ENCODE measurements around the gene ZNF664.

- TF ChIP-seq EZH2 (IDR thresholded peaks at IDR 0.05), result no peak
- no peak for TF ChIP-seq ZNF274 (IDR thresholded peaks at IDR 0.05; ENCODE audit: low read depth, low read length)
- TF ChIP-seq CTCF (IDR thresholded peaks at IDR 0.05 in 2 of 3, conservative IDR thresholded peaks at IDR 0.05 in 1 of 3; ENCODE audit: borderline replicate concordance in 1 of 3, insufficient read depth in 1 of 3, low read depth in 2 of 3, low read length in 2 of 3), result no peak
- TF ChIP-seq REST (IDR thresholded peaks at IDR 0.05; ENCODE audit: low read depth), result no peak
- TF ChIP-seq TCF7L2 (IDR thresholded peaks at IDR 0.05; ENCODE audit: borderline replicate concordance, extremely low read depth, insufficient read depth, insufficient read length), result no peak
- no peak for TF ChIP-seq ELF1 (IDR thresholded peaks at IDR 0.05; ENCODE audit: borderline replicate concordance, low read depth)
- no peak for TF ChIP-seq POLR2A (IDR thresholded peaks at IDR 0.05; ENCODE audit: borderline replicate concordance, extremely low read depth, insufficient read depth, insufficient read length)
- no peak for TF ChIP-seq POLR2AphosphoS5 (IDR thresholded peaks at IDR 0.05; ENCODE audit: low read depth, low read length)
- TF ChIP-seq SP1 (IDR thresholded peaks at IDR 0.05; ENCODE audit: low read depth), result no peak
- no peak for TF ChIP-seq MAX (IDR thresholded peaks at IDR 0.05)
- TF ChIP-seq CEBPB (IDR thresholded peaks at IDR 0.05; ENCODE audit: low read depth), result no peak
Observed at GRCh38 chr12:123923927-123924326, 49.1 kb upstream of the ZNF664 start.

Data from HCT116 (cell line).